NCI-H526 (cell line): ENCODE results near the gene LMNA.
"Not testable (repeated sequence)": the region's sequence is repeated elsewhere in the genome, so short reads cannot be mapped to it uniquely, and the experiment has no call there.

Experiments used
- DNase-seq, 2 experiments: peaks; one replicate each; lab custom pipeline; 2025; lab: John Stamatoyannopoulos, UW

The LMNA gene

DNA sequence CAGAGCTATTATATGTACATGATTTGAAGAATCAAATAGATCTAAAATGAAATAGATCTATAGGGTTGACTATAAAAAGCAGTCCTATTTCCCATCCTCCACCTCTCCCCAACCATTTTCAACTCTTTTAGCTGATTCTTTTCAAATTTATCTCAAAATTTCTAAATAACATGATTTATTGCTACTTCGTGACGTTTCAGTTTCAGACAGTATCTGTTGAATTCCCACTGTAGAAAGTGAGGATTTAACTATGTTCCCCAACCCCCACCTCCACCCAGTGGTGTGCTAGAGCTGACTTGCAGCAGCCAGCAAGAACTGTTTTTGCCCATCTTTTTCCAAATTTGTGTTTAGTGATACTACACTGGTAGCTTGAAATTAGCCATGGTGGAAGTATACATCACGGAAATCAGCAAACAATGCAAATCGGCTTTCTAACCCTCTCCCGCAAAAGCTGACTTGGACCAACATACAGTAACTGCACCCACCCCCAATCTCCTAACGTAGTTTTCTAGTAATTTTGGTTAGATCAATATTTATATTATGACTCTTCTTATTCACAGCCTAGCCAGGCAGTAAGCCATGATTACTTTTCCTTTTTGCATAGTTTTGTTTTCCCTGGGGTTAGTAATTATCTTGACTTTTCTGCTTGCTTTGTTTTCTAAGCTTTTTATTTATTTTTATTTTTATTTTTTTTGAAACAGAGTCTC, 49.8 kb downstream of the LMNA start:
- peak; percentile 44 to 64 for DNase-seq

DNA sequence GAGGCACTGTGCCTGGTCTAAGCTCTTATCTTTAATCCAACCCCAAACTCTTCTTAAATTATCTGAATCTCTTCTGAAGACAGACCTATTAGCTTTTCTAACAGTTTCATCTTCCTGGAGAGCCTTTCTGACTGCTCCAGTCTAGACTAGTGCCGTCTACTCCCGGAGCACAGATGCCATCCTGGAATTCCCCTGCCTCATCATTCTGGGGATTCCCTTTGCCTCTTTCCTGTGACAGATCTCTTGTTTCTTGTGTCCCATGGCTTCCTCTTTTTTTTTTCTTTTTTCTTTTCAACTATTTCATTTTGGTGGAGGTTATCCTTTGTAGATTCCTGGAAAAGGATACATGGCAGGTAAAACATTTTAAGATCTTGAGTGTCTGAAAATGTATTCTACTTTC, 50.6 kb downstream of the LMNA start:
- no peak for DNase-seq

DNA sequence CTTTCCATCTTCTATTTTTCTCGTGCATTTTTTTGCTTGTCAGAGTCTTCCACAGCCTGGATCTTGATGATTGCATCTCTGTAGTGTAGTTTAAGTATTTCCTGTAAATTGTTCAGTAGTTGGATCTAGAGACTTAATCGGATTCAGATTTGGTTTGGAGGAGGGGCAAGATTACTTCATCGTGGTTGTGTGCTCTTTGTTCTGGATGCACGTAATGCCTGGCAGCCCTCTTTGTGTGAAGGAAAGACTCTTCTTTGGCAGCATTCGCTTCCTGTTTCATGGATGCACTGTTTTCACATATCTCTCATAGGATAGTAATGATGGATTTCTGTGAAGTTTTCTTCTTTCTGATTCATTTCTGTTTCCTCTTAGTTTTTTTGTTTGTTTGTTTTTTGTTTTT, 53.0 kb downstream of the LMNA start:
- DNase-seq = no peak

DNA sequence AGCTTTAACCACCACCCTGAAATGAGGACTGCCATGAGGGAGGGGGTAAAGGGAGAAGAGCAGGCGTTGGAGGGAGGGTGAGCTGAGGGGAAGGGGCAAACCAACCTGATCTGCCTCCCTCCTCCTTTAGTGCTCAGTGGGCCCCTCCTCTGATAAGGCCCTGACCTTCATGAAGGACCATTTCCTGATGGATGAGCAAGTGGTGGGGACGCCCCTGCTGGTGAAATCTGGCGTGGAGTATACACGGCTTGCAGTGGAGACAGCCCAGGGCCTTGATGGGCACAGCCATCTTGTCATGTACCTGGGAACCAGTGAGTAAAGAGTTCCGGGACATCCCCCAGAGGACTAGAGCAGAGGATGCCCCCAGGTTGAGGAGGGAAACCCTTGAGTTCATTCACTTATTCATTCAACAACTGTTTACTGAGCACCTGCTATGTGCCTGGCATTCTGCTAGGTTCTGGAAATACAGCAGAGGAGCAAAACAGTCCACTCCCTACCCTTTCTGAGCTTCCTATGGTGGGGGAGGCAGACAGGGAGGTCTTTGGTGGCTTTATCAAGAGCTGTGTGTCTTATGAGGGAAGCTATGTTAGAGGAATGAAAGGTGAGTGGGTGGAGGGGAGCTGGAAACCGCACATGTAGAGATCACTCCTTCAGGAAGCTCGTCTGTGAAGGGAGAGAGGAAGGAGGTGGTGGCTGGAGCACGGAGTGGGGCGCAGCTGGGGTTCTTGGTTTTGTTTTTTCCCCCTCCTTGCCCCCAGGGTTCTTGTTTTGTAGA, 58.4 kb downstream of the LMNA start:
- DNase-seq = no peak

DNA sequence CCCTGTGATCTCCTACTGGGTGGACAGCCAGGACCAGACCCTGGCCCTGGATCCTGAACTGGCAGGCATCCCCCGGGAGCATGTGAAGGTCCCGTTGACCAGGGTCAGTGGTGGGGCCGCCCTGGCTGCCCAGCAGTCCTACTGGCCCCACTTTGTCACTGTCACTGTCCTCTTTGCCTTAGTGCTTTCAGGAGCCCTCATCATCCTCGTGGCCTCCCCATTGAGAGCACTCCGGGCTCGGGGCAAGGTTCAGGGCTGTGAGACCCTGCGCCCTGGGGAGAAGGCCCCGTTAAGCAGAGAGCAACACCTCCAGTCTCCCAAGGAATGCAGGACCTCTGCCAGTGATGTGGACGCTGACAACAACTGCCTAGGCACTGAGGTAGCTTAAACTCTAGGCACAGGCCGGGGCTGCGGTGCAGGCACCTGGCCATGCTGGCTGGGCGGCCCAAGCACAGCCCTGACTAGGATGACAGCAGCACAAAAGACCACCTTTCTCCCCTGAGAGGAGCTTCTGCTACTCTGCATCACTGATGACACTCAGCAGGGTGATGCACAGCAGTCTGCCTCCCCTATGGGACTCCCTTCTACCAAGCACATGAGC, 62.2 kb downstream of the LMNA start:
- no peak for DNase-seq

DNA sequence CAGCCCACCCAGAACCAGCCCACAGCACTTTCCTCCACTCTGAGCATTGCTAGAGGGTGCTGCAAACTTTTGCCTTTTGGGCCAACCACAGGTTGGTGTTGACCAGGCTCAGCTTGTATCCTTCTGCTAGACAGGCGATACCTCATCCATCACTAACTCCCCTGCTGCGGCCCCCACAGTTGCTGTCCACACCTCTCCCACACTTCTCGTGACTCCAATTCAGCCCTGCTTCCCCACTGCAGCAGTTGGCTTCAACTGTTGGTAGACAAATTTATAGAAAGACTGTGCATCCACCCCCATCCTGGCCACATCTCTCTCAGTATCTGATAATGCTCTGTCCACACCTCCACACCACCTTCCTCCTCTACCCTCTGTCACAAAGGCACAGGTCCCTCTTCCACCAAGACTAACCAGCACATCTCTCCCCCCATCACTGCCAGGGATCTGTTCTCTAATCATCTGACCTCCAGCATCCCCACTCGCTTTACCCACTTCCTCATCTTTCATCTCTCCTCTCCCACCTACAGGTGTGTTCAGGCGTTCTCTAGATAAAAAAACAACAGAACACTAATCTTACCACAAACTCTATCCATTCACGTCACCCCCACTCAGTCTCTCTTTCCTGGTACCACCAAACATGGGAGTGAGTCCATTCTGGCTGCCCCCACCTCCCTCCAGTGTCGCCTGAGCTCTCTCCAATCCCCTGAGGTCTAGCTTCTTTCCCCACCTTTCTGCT, 63.6 kb downstream of the LMNA start:
- no peak for DNase-seq

DNA sequence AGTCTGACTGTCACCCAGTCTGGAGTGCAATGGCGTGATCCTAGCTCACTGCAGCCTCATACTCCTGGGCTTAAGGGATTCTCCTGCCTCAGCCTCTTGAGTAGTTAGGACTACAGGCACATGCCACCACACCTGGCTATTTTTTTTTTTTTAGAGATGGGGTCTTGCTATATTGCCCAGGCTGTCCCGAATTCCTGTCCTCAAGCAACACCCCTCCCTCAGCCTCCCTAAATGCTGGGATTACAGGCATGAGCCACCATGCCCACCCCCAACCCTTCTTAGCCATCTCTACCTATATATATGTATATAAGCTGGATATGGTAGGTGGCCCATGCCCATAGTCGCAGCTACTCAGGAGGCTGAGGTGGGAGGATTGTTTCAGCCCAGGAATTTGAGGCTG, 66.0 kb downstream of the LMNA start:
- no peak for DNase-seq

DNA sequence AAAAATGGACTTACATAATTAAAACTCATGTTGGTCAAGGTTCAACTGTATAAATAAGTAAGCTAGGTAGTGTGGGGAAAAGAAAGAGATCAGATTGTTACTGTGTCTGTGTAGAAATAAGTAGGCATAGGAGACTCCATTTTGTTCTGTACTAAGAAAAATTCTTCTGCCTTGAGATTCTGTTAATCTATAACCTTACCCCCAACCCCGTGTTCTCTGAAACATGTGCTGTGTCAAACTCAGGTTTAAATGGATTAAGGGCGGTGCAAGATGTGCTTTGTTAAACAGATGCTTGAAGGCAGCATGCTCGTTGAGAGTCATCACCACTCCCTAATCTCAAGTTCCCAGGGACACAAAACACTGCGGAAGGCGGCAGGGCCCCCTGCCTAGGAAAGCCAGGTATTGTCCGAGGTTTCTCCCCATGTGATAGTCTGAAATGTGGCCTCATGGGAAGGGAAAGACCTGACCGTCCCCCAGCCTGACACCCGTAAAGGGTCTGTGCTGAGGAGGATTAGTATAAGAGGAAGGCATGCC, 66.9 kb downstream of the LMNA start:
- not testable (repeated sequence) for DNase-seq

DNA sequence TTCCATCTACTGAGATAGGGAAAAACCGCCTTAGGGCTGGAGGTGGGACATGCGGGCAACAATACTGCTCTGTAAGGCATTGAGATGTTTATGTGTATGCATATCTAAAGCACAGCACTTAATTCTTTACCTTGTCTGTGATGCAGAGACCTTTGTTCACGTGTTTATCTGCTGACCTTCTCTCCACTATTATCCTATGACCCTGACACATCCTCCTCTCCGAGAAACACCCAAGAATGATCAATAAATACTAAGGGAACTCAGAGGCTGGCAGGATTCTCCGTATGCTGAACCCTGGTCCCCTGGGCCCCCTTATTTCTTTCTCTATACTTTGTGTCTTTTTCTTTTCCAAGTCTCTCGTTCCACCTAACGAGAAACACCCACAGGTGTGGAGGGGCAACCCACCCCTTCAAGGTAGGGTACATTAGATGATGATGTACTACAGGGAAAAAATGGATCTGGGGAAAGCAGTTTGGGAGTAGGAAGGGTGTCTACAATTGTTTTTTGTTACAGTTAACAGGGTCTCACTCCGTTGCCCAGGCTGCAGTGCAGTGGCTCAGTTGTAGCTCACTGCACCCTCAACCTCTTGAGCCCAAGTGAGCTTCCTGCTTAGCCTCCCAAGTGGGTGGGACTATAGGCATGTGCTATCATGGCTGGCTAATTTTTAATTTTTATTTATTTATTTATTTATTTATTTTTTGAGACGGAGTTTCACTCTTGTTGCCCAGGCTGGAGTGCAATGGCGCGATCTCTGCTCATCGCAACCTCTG, 67.7 kb downstream of the LMNA start:
- DNase-seq = not testable (repeated sequence)

DNA sequence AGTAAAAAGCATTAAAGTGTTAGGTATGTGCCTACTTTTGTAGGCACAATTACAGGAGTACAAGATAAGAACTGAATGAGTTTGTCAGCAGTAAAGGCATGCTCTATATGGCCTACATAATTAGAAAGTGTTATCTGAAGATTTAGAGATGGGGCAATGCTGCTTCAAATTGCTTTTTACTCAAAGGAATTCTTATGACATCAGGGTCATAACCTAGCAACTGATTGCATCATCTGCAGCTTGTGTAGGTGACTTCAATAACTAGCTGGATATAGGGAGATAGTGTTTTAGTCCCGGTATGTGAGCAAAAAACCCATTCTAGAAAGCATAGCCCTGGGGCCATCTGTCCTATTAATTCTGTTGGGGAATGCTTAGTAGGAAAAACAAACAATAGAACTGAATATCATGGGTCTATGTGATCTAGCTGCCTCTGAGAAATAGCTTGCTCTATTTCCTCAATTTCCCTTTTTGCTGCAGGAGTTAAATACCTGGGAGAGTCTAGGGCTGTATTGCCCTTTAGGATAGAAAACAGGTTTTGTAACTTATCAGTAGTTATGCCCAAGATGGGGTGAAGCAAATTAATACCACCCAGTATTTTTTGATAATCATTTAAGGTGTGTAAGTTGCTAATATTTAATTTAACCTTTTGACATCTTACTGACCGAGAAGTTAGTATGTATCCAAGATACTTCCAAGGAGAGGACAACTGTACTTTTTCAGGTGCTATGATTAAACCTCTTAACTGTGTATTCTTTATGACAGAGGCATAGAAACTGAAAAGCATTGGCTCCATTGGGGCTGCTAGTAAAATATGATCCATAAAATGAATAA, 72.1 kb downstream of the LMNA start:
- DNase-seq = not testable (repeated sequence)
